GM06990 (cell line): ENCODE measurements around the gene CCDC73.

Experiments
- DNase-seq: peaks from one replicate; pipeline ENCODE4 v3.0.0-alpha.2; 2011; ENCODE audit not compliant: insufficient read length; ENCODE audit errors: extremely low read depth
- H3K27me3 ChIP-seq: replicated peaks from 2 replicates; pipeline ENCODE4 v1.6.0; 2011; ENCODE audit warnings: low read length; ENCODE audit not compliant: control insufficient read depth, insufficient read depth
- H3K36me3 ChIP-seq: 2 replicates; pipeline ENCODE4 v1.5.1; 2011; ENCODE audit warnings: low read length; ENCODE audit not compliant: control insufficient read depth, insufficient read depth
- H3K4me3 ChIP-seq: replicated peaks from 2 replicates; pipeline ENCODE4 v1.5.1; 2011; ENCODE audit warnings: low read depth, mild to moderate bottlenecking, control low read depth, low read length
- TF ChIP-seq, protein P1 (sequence below): IDR thresholded peaks from 2 replicates; pipeline ENCODE4 v1.5.1; 2011; ENCODE audit warnings: low read length, control low read depth, mild to moderate bottlenecking, inconsistent platforms; ENCODE audit not compliant: insufficient read depth, poor library complexity, severe bottlenecking

CCDC73 gene

DNA sequence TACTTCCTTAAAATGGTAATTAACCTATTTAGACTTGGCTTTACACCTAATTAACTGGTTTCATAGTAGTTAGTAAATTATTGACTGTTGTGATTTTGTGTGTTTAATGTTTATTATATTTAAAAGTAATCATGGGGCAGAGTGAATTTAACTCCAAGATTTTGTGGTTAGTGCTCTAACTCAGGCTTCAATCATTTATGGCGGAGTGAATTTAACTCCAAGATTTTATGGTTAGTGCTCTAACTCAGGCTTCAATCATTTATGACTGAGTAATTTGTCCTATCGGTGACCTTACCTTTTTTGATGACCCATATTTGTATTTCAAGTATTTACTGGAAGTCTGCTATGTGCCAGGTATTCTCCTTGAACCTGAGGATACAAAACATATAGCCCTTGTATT lies 42.5 kb upstream of the CCDC73 start:
- no peak overlapping the region for H3K4me3 ChIP-seq
- H3K36me3 ChIP-seq: no peaks in the 10 kb centered on the region
- no peaks in the 10 kb centered on the region for H3K27me3 ChIP-seq
- no peak for DNase-seq
- TF ChIP-seq, protein P1, sequence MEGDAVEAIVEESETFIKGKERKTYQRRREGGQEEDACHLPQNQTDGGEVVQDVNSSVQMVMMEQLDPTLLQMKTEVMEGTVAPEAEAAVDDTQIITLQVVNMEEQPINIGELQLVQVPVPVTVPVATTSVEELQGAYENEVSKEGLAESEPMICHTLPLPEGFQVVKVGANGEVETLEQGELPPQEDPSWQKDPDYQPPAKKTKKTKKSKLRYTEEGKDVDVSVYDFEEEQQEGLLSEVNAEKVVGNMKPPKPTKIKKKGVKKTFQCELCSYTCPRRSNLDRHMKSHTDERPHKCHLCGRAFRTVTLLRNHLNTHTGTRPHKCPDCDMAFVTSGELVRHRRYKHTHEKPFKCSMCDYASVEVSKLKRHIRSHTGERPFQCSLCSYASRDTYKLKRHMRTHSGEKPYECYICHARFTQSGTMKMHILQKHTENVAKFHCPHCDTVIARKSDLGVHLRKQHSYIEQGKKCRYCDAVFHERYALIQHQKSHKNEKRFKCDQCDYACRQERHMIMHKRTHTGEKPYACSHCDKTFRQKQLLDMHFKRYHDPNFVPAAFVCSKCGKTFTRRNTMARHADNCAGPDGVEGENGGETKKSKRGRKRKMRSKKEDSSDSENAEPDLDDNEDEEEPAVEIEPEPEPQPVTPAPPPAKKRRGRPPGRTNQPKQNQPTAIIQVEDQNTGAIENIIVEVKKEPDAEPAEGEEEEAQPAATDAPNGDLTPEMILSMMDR: no peak

DNA sequence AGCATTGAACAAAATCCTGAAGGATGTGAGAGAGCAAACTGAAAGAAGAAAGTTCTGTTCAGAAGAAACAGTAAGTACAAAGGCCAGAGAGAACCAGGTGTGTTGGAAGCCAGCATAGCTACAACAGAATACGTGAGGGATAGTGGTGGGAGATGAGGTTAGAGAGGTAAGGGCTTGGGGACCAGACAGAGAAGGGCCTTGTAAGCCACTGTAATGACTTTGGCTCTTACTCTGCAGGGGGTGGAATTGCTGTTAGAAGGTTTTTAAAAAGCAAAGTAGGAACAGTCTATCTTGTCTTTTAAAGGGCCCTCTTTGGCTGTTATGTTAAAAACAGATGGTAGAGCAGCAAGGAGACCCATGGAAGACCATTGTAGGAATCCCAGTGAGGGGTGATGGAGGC lies 39.5 kb upstream of the CCDC73 start:
- no peaks in the 10 kb centered on the region for H3K36me3 ChIP-seq
- TF ChIP-seq, protein P1: no peak
- no peak overlapping the region for H3K4me3 ChIP-seq
- H3K27me3 ChIP-seq: no peaks in the 10 kb centered on the region
- no peak for DNase-seq

DNA sequence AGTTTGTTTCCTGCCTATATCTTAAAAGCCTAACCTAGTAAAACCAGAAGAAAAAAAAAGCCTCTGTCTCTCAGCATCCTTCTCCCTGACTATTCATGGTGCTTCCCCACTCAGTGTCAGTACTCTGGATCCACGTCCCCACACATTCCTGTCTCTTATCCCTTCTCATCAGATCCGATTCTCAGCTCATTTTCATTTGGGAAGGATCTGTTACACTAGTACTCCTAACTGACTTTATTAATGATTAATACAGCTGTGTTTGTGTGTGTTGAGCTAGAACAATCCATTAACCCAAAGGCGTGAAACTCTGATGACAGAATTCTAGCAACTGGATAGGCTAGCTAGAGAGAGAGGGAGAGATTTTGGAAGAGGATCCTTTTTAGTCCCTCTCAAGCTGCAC lies 36.8 kb upstream of the CCDC73 start:
- H3K4me3 ChIP-seq: no peak overlapping the region
- no peaks in the 10 kb centered on the region for H3K27me3 ChIP-seq
- TF ChIP-seq, protein P1: no peak
- H3K36me3 ChIP-seq: no peaks in the 10 kb centered on the region
- no peak for DNase-seq

DNA sequence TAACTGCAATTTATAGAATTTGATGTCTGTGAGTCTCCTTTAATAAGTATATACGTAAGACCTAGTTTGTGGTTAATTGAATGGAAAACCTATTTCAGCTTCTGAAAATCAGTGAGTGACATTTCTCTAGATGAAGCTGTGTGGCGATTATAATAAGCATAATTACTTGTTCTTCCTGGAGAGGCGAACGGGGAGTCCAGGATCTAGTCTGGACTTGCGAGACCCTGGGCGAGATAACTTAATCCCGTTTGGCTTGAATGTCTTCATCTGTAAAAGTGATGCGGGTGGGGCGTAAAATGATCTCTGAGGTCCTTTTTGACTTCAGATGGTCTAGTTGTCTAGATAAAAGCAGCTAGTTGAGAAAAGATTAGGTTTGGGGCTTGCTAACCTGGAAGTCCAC lies 36.3 kb upstream of the CCDC73 start:
- H3K4me3 ChIP-seq: no peak overlapping the region
- H3K27me3 ChIP-seq: no peaks in the 10 kb centered on the region
- TF ChIP-seq, protein P1: no peak
- no peak for DNase-seq
- H3K36me3 ChIP-seq: no peaks in the 10 kb centered on the region

DNA sequence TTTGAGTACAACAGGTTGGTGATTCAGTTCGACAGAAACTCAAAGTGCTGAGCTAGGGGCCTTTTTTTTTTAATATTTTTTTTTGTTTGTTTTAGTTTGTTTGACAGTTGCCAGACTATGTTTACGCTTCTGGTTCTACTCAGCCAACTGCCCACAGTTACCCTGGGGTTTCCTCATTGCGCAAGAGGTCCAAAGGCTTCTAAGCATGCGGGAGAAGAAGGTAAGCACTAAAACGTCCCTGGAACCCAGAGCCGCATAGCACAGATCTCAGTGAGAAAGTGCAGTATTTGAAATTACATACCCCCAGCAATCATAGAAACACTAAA lies 35.9 kb upstream of the CCDC73 start:
- DNase-seq: no peak
- TF ChIP-seq, protein P1: no peak
- Histone ChIP-seq H3K36me3 (no peaks in the 10 kb centered on the region), H3K4me3 (peak overlapping the region; percentile 70), H3K27me3 (no peaks in the 10 kb centered on the region)

DNA sequence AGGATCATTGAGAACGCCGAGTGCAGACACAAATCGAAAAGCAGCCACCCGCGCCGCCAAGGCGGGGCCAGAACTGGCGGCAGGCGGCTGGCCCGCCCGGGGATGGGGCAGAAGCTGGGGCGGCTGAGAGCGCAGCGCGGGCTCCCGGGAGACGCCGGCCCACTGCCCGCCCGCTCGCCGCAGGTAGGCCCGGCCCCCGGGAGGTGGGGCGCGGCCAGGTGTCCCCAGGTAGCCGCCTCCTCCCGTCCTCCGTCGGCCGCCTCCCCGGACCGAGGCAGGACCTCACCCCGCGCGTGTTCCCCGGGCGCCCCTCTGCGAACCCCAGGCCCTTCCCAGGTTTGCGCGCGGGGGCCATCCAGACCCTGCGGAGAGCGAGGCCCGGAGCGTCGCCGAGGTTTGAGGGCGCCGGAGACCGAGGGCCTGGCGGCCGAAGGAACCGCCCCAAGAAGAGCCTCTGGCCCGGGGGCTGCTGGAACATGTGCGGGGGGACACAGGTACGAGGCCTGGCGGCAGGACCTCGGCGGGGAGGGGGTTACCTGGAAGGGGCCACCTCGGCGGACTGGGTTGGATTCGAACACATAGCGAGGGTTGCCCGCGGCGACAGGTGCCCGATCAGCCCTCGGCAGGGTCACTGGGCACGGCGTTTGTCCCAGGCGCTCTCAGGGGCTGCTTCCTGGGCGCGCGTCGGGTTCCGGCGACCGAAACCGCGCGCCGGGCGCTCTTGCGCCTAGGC lies 35.4 kb upstream of the CCDC73 start, which contains the start of gene PRRG4:
PRRG4 (plus strand) TSS at position 248 of the 733 bp plus-strand sequence. CDS start 603 bp downstream, outside the sequence.
- peak; percentile 80 for DNase-seq
- peak within 1 kb of the TSS; percentile 70 for H3K4me3 ChIP-seq
- H3K36me3 ChIP-seq: no peaks in the 10 kb centered on the region
- no peaks in the 10 kb centered on the region for H3K27me3 ChIP-seq
- TF ChIP-seq, protein P1: no peak
